Right lobe of liver (tissue), 4 donors: ENCODE data around the gene SNAP25.

Experiments
- POLR2A ChIP-seq: fragments of 450-650 bp; IDR thresholded peaks from one replicate; pipeline ENCODE4 v1.6.1; 2017; ENCODE audit warnings: antibody characterized with exemption, mild to moderate bottlenecking
- TF ChIP-seq, protein P1 (sequence below), 4 donors: fragments of 200-600 bp in 3 of 4; fragments of 450-650 bp in 1 of 4; IDR thresholded peaks; one replicate each; pipeline versions ENCODE4 v1.5.1 to v1.8.0; 2016 to 2022; ENCODE audit warnings: antibody characterized with exemption in 4 of 4, mild to moderate bottlenecking in 2 of 4
- donor health status: DM: no; HTN: no; CAD: no.
- donor health status: DM: no; HTN: no; CAD: no.
- donor health status: DM: no; HTN: yes; CAD: no.

DNA sequence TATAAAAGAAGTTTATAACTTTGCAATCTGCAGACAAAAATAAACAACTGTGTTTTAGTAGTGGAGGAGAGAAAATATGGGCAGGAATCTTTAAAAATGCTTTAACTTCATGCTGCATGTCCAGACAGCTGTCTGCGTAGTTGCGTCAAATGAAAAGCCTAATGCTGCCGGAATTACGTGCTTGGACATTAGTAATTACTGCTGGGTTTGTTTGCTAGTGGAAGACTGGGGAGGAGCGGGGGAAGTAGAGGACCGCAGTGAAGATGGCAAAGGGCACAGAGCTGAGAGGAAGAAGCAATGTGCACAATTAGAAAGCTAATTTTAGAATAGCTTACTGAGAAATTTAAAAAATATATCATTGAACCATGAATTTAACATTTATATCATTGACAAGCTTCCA lies 2.4 kb downstream of the SNAP25 start:
- TF ChIP-seq, protein P1, sequence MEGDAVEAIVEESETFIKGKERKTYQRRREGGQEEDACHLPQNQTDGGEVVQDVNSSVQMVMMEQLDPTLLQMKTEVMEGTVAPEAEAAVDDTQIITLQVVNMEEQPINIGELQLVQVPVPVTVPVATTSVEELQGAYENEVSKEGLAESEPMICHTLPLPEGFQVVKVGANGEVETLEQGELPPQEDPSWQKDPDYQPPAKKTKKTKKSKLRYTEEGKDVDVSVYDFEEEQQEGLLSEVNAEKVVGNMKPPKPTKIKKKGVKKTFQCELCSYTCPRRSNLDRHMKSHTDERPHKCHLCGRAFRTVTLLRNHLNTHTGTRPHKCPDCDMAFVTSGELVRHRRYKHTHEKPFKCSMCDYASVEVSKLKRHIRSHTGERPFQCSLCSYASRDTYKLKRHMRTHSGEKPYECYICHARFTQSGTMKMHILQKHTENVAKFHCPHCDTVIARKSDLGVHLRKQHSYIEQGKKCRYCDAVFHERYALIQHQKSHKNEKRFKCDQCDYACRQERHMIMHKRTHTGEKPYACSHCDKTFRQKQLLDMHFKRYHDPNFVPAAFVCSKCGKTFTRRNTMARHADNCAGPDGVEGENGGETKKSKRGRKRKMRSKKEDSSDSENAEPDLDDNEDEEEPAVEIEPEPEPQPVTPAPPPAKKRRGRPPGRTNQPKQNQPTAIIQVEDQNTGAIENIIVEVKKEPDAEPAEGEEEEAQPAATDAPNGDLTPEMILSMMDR (IDR thresholded peaks at IDR 0.05) = no peak
- no peak for TF ChIP-seq POLR2A
